ENCODE data around the gene TRIM15.
"Not testable (repeated sequence)": the region's sequence is repeated elsewhere in the genome, so short reads cannot be mapped to it uniquely, and the experiment has no call there.

The TRIM15 gene

GRCh38 chr6:30163918-30164654 lies 740 bp downstream of the TRIM15 start:
- DNase-seq, result peak; percentile 48

- DNase-seq, result no peak
These were observed 1.4 kb downstream of the TRIM15 start for GRCh38 chr6:30164714-30165113.

- not testable (repeated sequence) for DNase-seq
These were observed 1.9 kb downstream of the TRIM15 start for GRCh38 chr6:30165238-30165637.

GRCh38 chr6:30167101-30167500 lies 3.8 kb downstream of the TRIM15 start:
- DNase-seq, result no peak

GRCh38 chr6:30168741-30169140 lies 5.4 kb downstream of the TRIM15 start:
- no peak for DNase-seq

GRCh38 chr6:30169658-30170614 lies 6.6 kb downstream of the TRIM15 start:
- DNase-seq, result no peak

- DNase-seq, result no peak
These were observed 8.5 kb downstream of the TRIM15 start for GRCh38 chr6:30171677-30172471.

GRCh38 chr6:30172681-30173080 lies 9.3 kb downstream of the TRIM15 start:
- no peak for DNase-seq

GRCh38 chr6:30175765-30176164 lies 12.4 kb downstream of the TRIM15 start:
- no peak for DNase-seq

GRCh38 chr6:30178837-30179236 lies 15.5 kb downstream of the TRIM15 start:
- no peak for DNase-seq

- DNase-seq, result no peak
These were observed 16.8 kb downstream of the TRIM15 start for GRCh38 chr6:30180145-30180544.

GRCh38 chr6:30184417-30185031 lies 21.2 kb downstream of the TRIM15 start:
- DNase-seq, result no peak

- no peak for DNase-seq
These were observed 22.6 kb downstream of the TRIM15 start for GRCh38 chr6:30185846-30186484.

GRCh38 chr6:30188541-30188940 lies 25.2 kb downstream of the TRIM15 start:
- no peak for DNase-seq

- peak; percentile 16 for DNase-seq
These were observed 28.7 kb downstream of the TRIM15 start for GRCh38 chr6:30192076-30192475.

GRCh38 chr6:30194797-30195690 lies 31.7 kb downstream of the TRIM15 start:
- DNase-seq, result no peak

GRCh38 chr6:30195951-30196350 lies 32.6 kb downstream of the TRIM15 start:
- no peak for DNase-seq

- DNase-seq, result no peak
These were observed 33.0 kb downstream of the TRIM15 start for GRCh38 chr6:30196376-30196775.

GRCh38 chr6:30198166-30199084 lies 35.1 kb downstream of the TRIM15 start:
- no peak for DNase-seq
